ENCODE measurements around the gene PHF21B.

Gene PHF21B

DNA sequence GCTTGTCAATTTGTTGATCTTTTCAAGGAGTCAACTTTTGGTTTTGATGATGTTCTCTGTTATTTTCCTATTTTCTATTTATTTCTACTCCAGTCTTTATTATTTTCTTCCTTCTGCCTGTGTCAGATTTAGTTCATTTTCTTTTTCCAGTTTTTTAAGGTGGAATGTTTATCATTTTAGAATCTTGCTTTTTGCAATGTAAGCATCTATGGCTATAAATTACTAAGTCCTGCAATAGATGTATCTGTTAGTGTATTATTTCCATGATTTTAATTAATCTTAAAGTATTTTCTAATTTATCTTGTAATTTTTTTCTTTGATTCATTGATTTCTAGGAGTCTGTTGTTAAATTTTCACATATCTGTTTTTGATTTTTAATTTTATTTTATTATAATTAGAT lies 175.7 kb downstream of the PHF21B start:
- no peak for DNase-seq

DNA sequence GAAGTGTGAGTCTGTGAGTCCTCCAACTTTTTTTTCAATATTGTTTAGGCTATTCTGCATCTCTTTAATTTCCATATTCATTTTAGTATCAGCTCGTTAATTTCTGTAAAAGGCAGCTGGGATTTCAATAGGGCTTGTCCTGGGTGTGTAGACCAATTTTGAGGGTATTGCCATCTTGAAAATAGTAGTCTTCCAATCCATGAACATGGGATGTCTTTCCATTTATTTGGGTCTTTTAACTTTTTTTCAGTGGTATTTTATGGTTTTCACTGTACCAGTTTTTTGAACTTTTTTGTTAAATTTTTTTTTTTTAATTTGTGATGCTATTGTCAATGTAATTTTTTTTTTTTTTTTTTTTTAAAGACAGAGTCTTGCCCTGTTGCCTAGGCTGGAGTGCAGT lies 177.9 kb downstream of the PHF21B start:
- no peak for DNase-seq

Data from NCI-H187 (cell line).